GM18909 (cell line): Measurements from ENCODE around the gene PHETA2.
"Not testable (repeated sequence)": the region's sequence is repeated elsewhere in the genome, so short reads cannot be mapped to it uniquely, and the experiment has no call there.

Experiments used
- ATAC-seq: cut with Tn5 transposase; IDR thresholded peaks from one replicate; pipeline ENCODE4 v1.9.1; 2021; ENCODE audit warnings: mild to moderate bottlenecking; ENCODE audit not compliant: unreplicated experiment, poor library complexity

PHETA2 gene

DNA sequence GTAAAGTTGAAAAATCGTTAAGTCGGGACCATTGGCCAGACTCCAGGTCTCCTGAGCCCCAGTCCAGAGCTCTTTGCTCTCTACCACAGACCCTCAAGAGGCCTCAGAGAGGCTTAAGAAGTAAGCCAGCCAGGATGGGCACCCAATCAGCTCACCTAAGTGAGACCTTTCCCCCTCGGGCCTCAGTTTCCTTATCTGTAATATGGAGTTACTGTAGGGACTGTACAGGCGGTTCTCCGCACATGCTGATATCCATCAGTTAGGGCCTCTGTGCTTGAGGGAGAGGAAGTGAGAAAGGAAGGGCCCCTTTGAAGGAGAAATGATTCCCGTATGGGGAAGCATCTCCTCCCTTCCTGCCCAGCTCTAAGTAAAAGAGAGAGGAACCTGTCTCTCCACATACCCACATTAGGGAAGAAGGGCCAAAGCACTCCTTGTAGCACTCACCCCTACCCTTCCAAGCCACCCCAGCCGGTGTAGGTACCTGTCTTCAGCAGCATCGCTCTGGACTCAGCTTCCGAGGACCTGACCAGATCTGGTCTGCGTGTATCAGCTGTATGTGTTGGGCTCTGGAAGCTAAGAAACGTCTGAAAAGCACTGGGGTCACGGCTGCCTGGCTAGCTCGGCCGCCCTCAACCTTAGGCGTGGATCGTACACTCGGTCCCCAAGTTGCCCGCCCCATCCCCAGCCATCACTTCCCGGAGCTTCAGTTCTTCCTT lies 4.1 kb upstream of the PHETA2 start:
- ATAC-seq = peak; percentile 11

GRCh38 chr22:42070517-42071422 lies 3.3 kb upstream of the PHETA2 start, which contains the start of gene NAGA:
NAGA (minus strand) TSS chr22:42070812; CDS start chr22:42070297, 515 bp downstream.
- peak; percentile 87 for ATAC-seq

DNA sequence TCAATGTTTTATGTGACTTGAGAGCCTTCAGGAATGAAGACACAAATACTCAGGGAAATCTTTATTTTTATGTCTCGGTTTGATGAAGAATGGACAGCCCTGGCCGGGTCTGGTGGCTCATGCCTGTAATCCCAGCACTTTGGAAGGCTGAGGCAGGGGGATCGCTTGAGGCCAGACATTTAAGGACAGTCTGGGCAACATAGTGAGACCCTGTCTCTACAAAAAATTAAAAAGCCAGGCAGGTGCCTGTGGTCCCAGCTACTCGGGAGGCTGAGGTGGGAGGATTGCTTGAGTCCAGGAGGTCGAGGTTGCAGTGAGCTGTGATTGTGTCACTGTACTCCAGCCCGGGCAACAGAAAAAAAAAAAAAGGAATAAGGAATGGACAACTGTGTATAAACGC lies 2.5 kb upstream of the PHETA2 start:
- not testable (repeated sequence) for ATAC-seq

DNA sequence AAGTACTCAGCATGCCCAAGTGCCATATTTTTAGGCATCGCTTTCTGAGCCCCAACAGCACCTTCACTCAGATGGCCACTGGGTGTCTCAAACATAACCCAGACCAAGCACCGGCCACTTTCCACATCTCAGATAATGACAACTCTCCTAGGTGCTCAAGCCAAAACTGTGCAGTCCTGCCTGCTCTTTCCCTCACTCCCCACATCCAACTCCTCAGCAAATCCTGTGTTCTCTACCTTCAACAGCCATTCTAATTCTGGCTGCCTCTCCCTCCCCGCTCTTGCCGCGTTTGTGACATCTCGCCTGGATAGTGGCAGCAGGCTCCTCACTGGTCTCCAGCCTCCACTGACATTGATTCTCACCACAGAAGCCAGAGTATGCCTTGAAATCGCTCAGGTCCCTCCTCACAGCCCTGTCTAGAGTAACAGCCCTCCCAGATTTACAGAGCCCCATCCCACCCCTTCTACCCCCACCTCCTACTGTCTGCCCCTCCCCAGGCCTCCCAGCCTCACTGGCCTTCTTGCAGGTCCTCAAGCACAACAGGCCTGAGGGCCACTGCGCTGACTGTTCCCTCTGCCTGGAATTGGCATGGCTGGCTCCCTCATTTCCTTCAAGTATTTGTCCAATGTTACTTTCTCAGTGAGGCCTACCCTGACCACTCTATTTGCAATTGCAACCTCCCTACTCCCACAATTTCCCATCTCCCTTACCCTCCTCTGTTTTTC lies 1.3 kb upstream of the PHETA2 start:
- no peak for ATAC-seq

DNA sequence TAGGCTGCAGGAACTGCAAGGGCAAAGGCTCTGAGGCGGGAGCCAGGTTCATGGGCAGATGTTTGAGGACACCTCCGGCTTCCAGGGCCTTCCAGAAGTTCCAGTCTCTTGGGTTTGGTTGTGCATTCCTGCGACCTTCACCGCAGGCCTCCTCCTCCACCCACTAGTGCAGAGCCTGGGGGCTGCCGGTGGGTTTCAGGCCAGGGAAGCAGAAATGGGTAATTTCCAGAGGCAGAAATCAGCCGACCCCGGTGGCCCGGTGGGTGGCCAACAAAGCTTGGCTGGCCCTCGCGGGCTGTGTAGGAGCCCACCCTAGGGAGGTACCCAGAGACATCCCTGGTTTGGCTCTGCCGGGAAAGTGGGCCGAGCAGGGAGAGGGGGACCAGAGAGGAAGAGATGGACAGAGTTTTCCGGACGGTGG lies 417 bp upstream of the PHETA2 start:
- no peak for ATAC-seq

DNA sequence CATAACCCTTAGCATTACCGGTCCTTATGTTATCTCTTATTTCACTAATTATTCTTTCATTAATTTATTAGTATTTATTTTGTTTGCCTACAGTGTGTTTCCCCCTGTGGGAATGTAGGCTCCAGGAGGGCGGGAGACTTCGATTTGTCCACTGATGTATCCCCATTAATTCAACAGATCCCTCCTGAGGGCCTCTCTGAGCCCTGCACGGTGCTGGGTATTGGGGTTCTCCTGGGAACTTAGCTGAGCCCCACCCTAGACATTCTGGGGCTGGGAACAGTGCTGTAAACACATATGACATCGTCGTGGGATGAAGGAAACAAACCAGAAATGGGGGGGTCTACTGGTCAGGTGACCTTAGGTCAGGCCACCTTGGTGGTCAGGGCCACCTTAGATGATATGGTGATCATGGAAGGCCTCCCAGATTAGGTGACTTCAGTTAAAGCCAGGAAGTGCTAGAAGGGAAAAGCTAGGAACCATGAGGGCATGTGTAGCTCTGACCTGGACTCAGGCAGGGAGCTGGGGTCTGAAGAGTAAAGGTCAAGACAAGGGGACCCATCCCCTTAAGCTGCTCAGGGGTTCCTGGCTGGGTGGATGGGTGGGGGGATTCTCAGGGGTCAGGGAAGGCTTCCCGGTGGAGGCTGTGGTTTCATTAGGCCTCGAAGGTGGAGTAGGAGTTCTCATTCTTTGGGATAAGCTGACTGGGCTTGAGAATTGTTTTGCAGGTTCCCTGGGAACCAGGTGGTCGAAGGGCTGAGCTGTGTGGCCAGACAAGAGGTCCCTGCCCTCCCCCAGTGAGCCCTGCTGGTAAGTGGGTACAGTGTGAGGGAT lies 1.0 kb downstream of the PHETA2 start:
- no peak for ATAC-seq

- ATAC-seq = no peak
Measured at GRCh38 chr22:42076764-42077485, 2.9 kb downstream of the PHETA2 start.

- no peak for ATAC-seq
Measured at GRCh38 chr22:42077486-42078125, 3.6 kb downstream of the PHETA2 start.

DNA sequence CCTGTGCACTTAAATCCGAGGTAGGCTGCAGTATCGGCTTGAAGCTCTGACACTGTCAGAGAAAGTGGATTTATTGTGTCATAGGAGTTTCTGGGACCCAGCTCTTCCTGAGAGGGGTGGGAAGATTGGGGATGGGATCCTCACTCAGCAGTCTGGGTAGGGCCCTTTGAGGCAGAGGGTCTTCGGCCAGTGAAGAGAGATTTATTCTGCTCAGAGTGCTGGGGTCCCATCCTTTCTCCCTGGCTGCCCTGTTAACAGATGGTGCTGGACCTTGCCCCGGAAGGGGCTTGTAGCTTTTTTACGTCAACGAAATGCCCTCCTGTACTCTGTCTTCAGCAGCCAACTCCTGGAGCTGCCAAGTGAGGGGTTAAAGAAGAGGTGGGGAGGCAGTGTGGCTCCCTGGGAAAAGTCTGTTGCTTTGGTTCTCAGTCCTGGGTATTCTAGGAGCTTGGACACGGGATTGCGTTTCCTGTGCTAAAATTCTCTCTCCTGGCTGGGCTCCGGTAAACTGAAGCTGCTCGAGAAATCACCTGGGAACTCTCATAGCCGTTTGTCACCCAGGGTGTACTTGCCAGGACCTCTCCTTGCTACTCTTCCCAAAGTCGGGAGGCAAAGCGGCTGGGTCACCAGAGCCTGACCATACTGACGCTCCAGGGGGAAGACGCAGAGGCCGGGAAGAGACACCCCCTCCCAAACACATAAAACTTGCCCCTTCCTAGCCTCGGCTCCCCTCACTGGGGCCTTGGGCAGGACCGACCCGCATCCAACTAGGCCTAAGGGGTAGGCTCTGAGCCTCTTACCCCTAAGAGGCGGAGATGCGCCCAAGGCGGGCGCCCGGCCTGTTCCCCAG lies 4.6 kb downstream of the PHETA2 start:
- no peak for ATAC-seq

DNA sequence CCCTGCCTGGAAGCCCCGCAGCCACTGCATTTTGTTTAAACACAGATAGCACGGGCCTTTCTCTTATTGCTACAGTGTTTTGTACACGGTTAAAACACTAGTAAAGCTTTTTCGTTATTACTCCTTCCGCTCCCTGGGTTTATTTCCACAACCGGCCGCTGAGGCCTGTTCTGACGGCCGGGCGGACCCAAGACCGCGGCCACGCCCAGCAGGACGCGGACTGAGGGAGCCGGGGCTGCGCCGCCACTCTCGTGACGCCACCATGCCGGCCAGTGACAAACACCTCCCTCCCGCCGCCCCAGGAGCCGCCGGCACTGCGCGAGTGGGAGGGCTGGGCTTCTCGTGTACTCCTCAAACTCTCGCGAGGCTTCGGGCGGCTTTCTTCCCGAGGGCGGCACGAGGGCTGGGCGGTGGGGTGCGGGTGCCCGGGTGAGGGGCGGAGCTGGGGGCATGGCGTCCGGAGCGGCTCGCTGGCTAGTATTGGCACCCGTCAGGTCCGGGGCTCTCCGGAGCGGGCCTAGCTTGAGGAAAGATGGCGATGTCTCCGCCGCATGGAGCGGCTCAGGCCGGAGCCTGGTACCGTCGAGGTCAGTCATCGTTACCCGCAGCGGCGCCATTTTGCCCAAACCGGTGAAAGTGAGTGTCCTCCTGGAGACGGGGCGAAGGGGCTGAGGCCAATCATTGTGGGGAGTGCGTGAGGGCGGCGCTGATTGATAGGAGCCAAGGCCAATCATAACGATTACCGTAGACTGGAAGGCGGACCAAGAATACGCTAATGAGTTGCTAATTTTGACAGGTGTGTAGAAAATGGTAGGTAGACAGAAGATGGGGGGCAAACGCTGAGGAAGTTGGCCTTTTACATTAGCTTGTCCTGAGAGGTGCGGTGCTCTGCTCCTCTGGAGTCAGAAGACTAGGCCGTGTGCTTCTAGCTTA lies 5.5 kb downstream of the PHETA2 start, which contains the start of gene SMDT1:
TSS of gene SMDT1 (plus strand) at position 382 of the 933 bp plus-strand sequence. CDS start at position 451, 69 bp downstream.
- ATAC-seq = peak; percentile 85

- ATAC-seq = no peak
Measured at GRCh38 chr22:42080287-42080686, 6.2 kb downstream of the PHETA2 start.

DNA sequence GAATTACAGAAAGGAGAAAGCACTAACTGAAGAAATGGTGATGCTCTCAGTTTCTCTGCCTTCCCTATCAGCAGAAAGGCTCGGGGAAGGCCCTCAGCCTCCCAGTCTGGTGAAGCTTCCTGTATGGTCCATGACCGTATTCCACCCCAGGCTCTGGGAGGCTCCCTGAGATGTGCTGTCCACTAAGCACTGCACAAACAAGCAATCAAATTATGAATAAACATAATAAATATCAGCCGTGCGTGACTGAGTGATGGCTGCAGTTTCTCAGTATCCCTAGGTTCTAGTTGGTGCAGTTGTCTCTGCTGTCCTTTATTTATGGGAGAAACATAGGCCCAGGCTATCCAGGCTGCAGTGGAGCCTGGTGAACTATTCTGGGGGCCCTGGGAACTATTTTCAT lies 9.1 kb downstream of the PHETA2 start:
- no peak for ATAC-seq

GRCh38 chr22:42084874-42085273 lies 10.8 kb downstream of the PHETA2 start:
- ATAC-seq = no peak

DNA sequence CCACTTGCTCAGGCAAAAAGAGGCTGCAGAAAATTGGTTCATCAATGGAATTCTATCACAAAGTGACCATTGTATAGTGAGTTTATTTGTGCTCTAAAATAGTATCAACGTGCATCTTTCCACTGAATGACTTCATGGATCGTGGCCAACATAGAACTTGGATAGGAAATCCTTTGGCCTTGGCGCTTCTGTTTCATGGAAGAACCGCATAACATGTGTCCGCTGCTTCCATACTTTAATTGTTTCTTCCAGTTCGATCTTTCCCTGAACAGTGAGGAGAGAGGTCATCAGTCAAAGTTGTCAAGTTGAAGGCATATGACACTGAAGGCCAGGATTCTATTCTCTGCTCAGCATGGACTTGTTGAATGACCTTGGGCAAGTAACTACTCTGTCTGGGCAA lies 12.0 kb downstream of the PHETA2 start:
- no peak for ATAC-seq

- peak; percentile 95 for ATAC-seq
Measured at GRCh38 chr22:42090596-42091454, 16.8 kb downstream of the PHETA2 start, which contains the start of gene NDUFA6. NDUFA6 (minus strand) TSS chr22:42090772; CDS start chr22:42090744, 28 bp downstream.

- ATAC-seq = no peak
Measured at GRCh38 chr22:42091455-42091782, 17.4 kb downstream of the PHETA2 start.
